Measurements from ENCODE around the gene HDAC8.
"Not testable (repeated sequence)": the region's sequence is repeated elsewhere in the genome, so short reads cannot be mapped to it uniquely, and the experiment has no call there.

Gene HDAC8

GRCh38 chrX:72368796-72369195 lies 203.8 kb downstream of the HDAC8 start:
- no peak for DNase-seq

- no peak for DNase-seq
Observed at GRCh38 chrX:72367516-72367915, 205.1 kb downstream of the HDAC8 start.

GRCh38 chrX:72366701-72367454 lies 205.8 kb downstream of the HDAC8 start:
- no peak for DNase-seq

- DNase-seq: no peak
Observed at GRCh38 chrX:72366178-72366577, 206.5 kb downstream of the HDAC8 start.

- no peak for DNase-seq
Observed at GRCh38 chrX:72365126-72365525, 207.5 kb downstream of the HDAC8 start.

- no peak for DNase-seq
Observed at GRCh38 chrX:72360326-72360725, 212.3 kb downstream of the HDAC8 start.

GRCh38 chrX:72358313-72358712 lies 214.3 kb downstream of the HDAC8 start:
- no peak for DNase-seq

- no peak for DNase-seq
Observed at GRCh38 chrX:72352786-72353185, 219.9 kb downstream of the HDAC8 start.

GRCh38 chrX:72351606-72352334 lies 220.9 kb downstream of the HDAC8 start:
- no peak for DNase-seq

- peak; percentile 87 for DNase-seq
Observed at GRCh38 chrX:72349190-72349589, 223.5 kb downstream of the HDAC8 start.

GRCh38 chrX:72348247-72348979 lies 224.2 kb downstream of the HDAC8 start:
- peak; percentile 74 for DNase-seq

GRCh38 chrX:72347366-72347765 lies 225.3 kb downstream of the HDAC8 start:
- no peak for DNase-seq

GRCh38 chrX:72346302-72346949 lies 226.2 kb downstream of the HDAC8 start:
- no peak for DNase-seq

- no peak for DNase-seq
Observed at GRCh38 chrX:72340626-72341025, 232.0 kb downstream of the HDAC8 start.

- DNase-seq: no peak
Observed at GRCh38 chrX:72340041-72340440, 232.6 kb downstream of the HDAC8 start.

- DNase-seq: no peak
Observed at GRCh38 chrX:72330131-72330530, 242.5 kb downstream of the HDAC8 start.

GRCh38 chrX:72326605-72327300 lies 245.9 kb downstream of the HDAC8 start:
- no peak for DNase-seq

GRCh38 chrX:72319651-72320050 lies 253.0 kb downstream of the HDAC8 start:
- not testable (repeated sequence) for DNase-seq

- DNase-seq: no peak
Observed at GRCh38 chrX:72317139-72317538, 255.5 kb downstream of the HDAC8 start.

- DNase-seq: no peak
Observed at GRCh38 chrX:72316408-72317110, 256.1 kb downstream of the HDAC8 start.

GRCh38 chrX:72314881-72315280 lies 257.8 kb downstream of the HDAC8 start:
- no peak for DNase-seq

Measured in activated CD4-positive, alpha-beta T cell treated with anti-CD3 and anti-CD28 coated beads, Interleukin-10, Interleukin-2, amounts not matched to agents 100 ng/mL and 50 ng/mL, durations not matched to agents 16 hours and 8 hours (primary cell).